ENCODE data around the gene KLHDC7A. TPM values are rescaled to one million over a fixed set of nuclear protein-coding genes. Genes with fewer than 3 reads are reported as not detected.

The KLHDC7A gene
- total RNA-seq, 2 experiments from 2014 or later, result not detected

GRCh38 chr1:18496497-18497235 is 15.9 kb downstream of the KLHDC7A start:
- Mint-ChIP-seq H3K27ac (no peak overlapping the region), H3K27me3 (peaks cover 26% of the 10 kb centered on the region), H3K4me3 (no peak overlapping the region), H3K4me1 (ENCODE audit: low read depth) (no peaks in the 10 kb centered on the region), H3K9me3 (no peaks in the 10 kb centered on the region), H3K36me3 (no peaks in the 10 kb centered on the region)
- CTCF ChIA-PET, result no interaction called here
- no peak for DNase-seq
- intact Hi-C loops (cut with micrococcal nuclease), result no loop called here
- POLR2A ChIA-PET, result no interaction called here

- ChIA-PET POLR2A (no interaction called here), CTCF (no interaction called here)
- Mint-ChIP-seq H3K4me3 (no peak overlapping the region), H3K27ac (no peak overlapping the region), H3K36me3 (no peaks in the 10 kb centered on the region), H3K27me3 (peaks cover 21% of the 10 kb centered on the region), H3K9me3 (no peaks in the 10 kb centered on the region), H3K4me1 (ENCODE audit: low read depth) (no peaks in the 10 kb centered on the region)
- DNase-seq, result no peak
- intact Hi-C loops (cut with micrococcal nuclease), result no loop called here
These were observed 21.1 kb downstream of the KLHDC7A start for GRCh38 chr1:18501833-18502232.

GRCh38 chr1:18504609-18505008 is 23.9 kb downstream of the KLHDC7A start:
- CTCF ChIA-PET, result no interaction called here

GRCh38 chr1:18505666-18506065 is 24.9 kb downstream of the KLHDC7A start:
- no peak overlapping the region for H3K4me3 Mint-ChIP-seq
- no peaks in the 10 kb centered on the region for H3K4me1 Mint-ChIP-seq (ENCODE audit: low read depth)
- peaks cover 10% of the 10 kb centered on the region for H3K27me3 Mint-ChIP-seq
- no peak overlapping the region for H3K27ac Mint-ChIP-seq
- CTCF ChIA-PET, result no interaction called here
- POLR2A ChIA-PET, result no interaction called here
- intact Hi-C loops (cut with micrococcal nuclease), result no loop called here
- no peaks in the 10 kb centered on the region for H3K36me3 Mint-ChIP-seq
- DNase-seq, result no peak
- H3K9me3 Mint-ChIP-seq, result peaks cover 5% of the 10 kb centered on the region

More at GRCh38 chr1:18504609-18505008, 23.9 kb downstream of the KLHDC7A start:
- Mint-ChIP-seq H3K27me3 (peaks cover 13% of the 10 kb centered on the region), H3K36me3 (no peaks in the 10 kb centered on the region), H3K4me1 (ENCODE audit: low read depth) (no peaks in the 10 kb centered on the region), H3K9me3 (peaks cover 5% of the 10 kb centered on the region), H3K27ac (no peak overlapping the region), H3K4me3 (no peak overlapping the region)
- DNase-seq, result no peak
- intact Hi-C loops (cut with micrococcal nuclease), result no loop called here
- POLR2A ChIA-PET, result no interaction called here

GRCh38 chr1:18508084-18508483 is 27.4 kb downstream of the KLHDC7A start:
- Mint-ChIP-seq H3K4me1 (ENCODE audit: low read depth) (no peaks in the 10 kb centered on the region), H3K27ac (no peak overlapping the region), H3K4me3 (no peak overlapping the region), H3K9me3 (peaks cover 6% of the 10 kb centered on the region), H3K36me3 (no peaks in the 10 kb centered on the region), H3K27me3 (peaks cover 12% of the 10 kb centered on the region)
- ChIA-PET CTCF (no interaction called here), POLR2A (no interaction called here)
- intact Hi-C loops (cut with micrococcal nuclease), result no loop called here
- no peak for DNase-seq

- ChIA-PET CTCF (no interaction called here), POLR2A (no interaction called here)
- Mint-ChIP-seq H3K4me3 (no peak overlapping the region), H3K9me3 (peaks cover 22% of the 10 kb centered on the region), H3K27me3 (peaks cover 9% of the 10 kb centered on the region), H3K4me1 (ENCODE audit: low read depth) (no peaks in the 10 kb centered on the region), H3K27ac (no peak overlapping the region), H3K36me3 (peaks cover 3% of the 10 kb centered on the region)
- intact Hi-C loops (cut with micrococcal nuclease), result no loop called here
- DNase-seq, result no peak
These were observed 30.6 kb downstream of the KLHDC7A start for GRCh38 chr1:18511149-18511873.

GRCh38 chr1:18511874-18512150 is 31.1 kb downstream of the KLHDC7A start:
- H3K9me3 Mint-ChIP-seq, result peaks cover 25% of the 10 kb centered on the region
- ChIA-PET POLR2A (no interaction called here), CTCF (no interaction called here)

GRCh38 chr1:18512883-18513282 is 32.2 kb downstream of the KLHDC7A start:
- H3K36me3 Mint-ChIP-seq, result peaks cover 3% of the 10 kb centered on the region
- ChIA-PET POLR2A (no interaction called here), CTCF (no interaction called here)
- peaks cover 9% of the 10 kb centered on the region for H3K27me3 Mint-ChIP-seq
- intact Hi-C loops (cut with micrococcal nuclease), result no loop called here
- no peaks in the 10 kb centered on the region for H3K4me1 Mint-ChIP-seq (ENCODE audit: low read depth)
- no peak overlapping the region for H3K4me3 Mint-ChIP-seq
- H3K27ac Mint-ChIP-seq, result no peak overlapping the region
- no peak for DNase-seq
- peaks cover 27% of the 10 kb centered on the region for H3K9me3 Mint-ChIP-seq

More at GRCh38 chr1:18511874-18512150, 31.1 kb downstream of the KLHDC7A start:
- DNase-seq, result no peak
- H3K27ac Mint-ChIP-seq, result no peak overlapping the region
- no peak overlapping the region for H3K4me3 Mint-ChIP-seq
- peaks cover 3% of the 10 kb centered on the region for H3K36me3 Mint-ChIP-seq
- intact Hi-C loops (cut with micrococcal nuclease), result no loop called here
- H3K4me1 Mint-ChIP-seq (ENCODE audit: low read depth), result no peaks in the 10 kb centered on the region
- H3K27me3 Mint-ChIP-seq, result peaks cover 9% of the 10 kb centered on the region

- POLR2A ChIA-PET, result no interaction called here
- Mint-ChIP-seq H3K36me3 (peaks cover 3% of the 10 kb centered on the region), H3K4me1 (ENCODE audit: low read depth) (no peaks in the 10 kb centered on the region), H3K9me3 (peaks cover 27% of the 10 kb centered on the region), H3K4me3 (no peak overlapping the region), H3K27me3 (peaks cover 11% of the 10 kb centered on the region), H3K27ac (no peak overlapping the region)
- no peak for DNase-seq
- intact Hi-C loops (cut with micrococcal nuclease), result no loop called here
- CTCF ChIA-PET, result no interaction called here
These were observed 33.3 kb downstream of the KLHDC7A start for GRCh38 chr1:18513995-18514394.

- Mint-ChIP-seq H3K9me3 (peaks cover 27% of the 10 kb centered on the region), H3K36me3 (peaks cover 3% of the 10 kb centered on the region), H3K27ac (no peak overlapping the region), H3K4me1 (ENCODE audit: low read depth) (no peaks in the 10 kb centered on the region), H3K4me3 (no peak overlapping the region), H3K27me3 (peaks cover 14% of the 10 kb centered on the region)
- ChIA-PET CTCF (no interaction called here), POLR2A (no interaction called here)
- DNase-seq, result no peak
- intact Hi-C loops (cut with micrococcal nuclease), result no loop called here
These were observed 34.5 kb downstream of the KLHDC7A start for GRCh38 chr1:18515120-18515667.

GRCh38 chr1:18516473-18516872 is 35.7 kb downstream of the KLHDC7A start:
- H3K4me3 Mint-ChIP-seq, result no peak overlapping the region
- H3K36me3 Mint-ChIP-seq, result peaks cover 3% of the 10 kb centered on the region
- intact Hi-C loops (cut with micrococcal nuclease), result no loop called here
- peaks cover 27% of the 10 kb centered on the region for H3K9me3 Mint-ChIP-seq
- H3K27me3 Mint-ChIP-seq, result peaks cover 11% of the 10 kb centered on the region
- no peak overlapping the region for H3K27ac Mint-ChIP-seq
- CTCF ChIA-PET, result no interaction called here
- DNase-seq, result no peak
- POLR2A ChIA-PET, result no interaction called here
- H3K4me1 Mint-ChIP-seq (ENCODE audit: low read depth), result no peaks in the 10 kb centered on the region

GRCh38 chr1:18526436-18527275 is 45.9 kb downstream of the KLHDC7A start:
- no peak for DNase-seq
- Mint-ChIP-seq H3K36me3 (no peaks in the 10 kb centered on the region), H3K4me3 (no peak overlapping the region), H3K27me3 (peaks cover 14% of the 10 kb centered on the region), H3K9me3 (no peaks in the 10 kb centered on the region), H3K4me1 (ENCODE audit: low read depth) (no peaks in the 10 kb centered on the region), H3K27ac (no peak overlapping the region)
- ChIA-PET POLR2A (no interaction called here), CTCF (no interaction called here)
- intact Hi-C loops (cut with micrococcal nuclease), result no loop called here
